K562 (cell line): ENCODE data around the gene EPS8. TPM values are rescaled to one million over a fixed set of nuclear protein-coding genes. Genes with fewer than 3 reads are reported as not detected.

ENCODE experiments used
- ATAC-seq: fragments of 200-7000 bp; cut with Tn5 transposase; 3 replicates; pipeline ENCODE4 v1.9.1; 2020; ENCODE audit warnings: moderate library complexity
- BruUV-seq: library from RNA; stranded (reverse); fragments of 400-500 nt; replicated peaks from 2 replicates; lab custom pipeline; 2021; lab: Mats Ljungman, UMichigan
- CTCF ChIA-PET: fragments of 300-600 bp; formaldehyde crosslinking; extraction: SDS; loops from one replicate; lab custom pipeline; 2021; ENCODE audit warnings: low intra/inter-chr PET ratio; lab: Yijun Ruan, JAX
- POLR2A ChIA-PET: fragments of 300-600, 350-650 bp; sonication (Branson Sonifier 250); formaldehyde crosslinking; extraction: SDS; loops from one replicate; lab custom pipeline; 2021; ENCODE audit warnings: antibody characterized with exemption, inconsistent platforms; lab: Yijun Ruan, JAX
- DNase-seq, 4 experiments: peaks; one replicate each; pipeline versions ENCODE4 v3.0.0 to v3.0.0-alpha.2; 2011 to 2018; ENCODE audit warnings: low spot score in 3 of 4, mixed read lengths in 3 of 4; ENCODE audit errors: extremely low read depth in 1 of 4
- FAIRE-seq: peaks from 2 replicates; lab custom pipeline; 2011; peaks lifted over from hg19 to GRCh38; lab: Jason Lieb, UNC
- H2AFZ ChIP-seq: 2 replicates; pipeline ENCODE4 v1.6.0; 2011; ENCODE audit warnings: low read depth, low read length, control low read depth, inconsistent platforms
- H3K27ac ChIP-seq: fragments of 200-600 bp; 3 replicates; pipeline ENCODE4 v1.8.0; 2011; ENCODE audit warnings: low read depth, mild to moderate bottlenecking, control low read depth, inconsistent platforms, low read length, moderate library complexity, mixed read lengths; ENCODE audit errors: extremely low read depth
- H3K27me3 ChIP-seq, 2 experiments: fragments of 300-600 bp in 1 of 2; 2 replicates in 1 of 2; 3 replicates in 1 of 2; pipeline versions ENCODE4 v1.6.0 to v1.8.0; 2011; ENCODE audit warnings: inconsistent platforms in 2 of 2, low read length in 2 of 2, mild to moderate bottlenecking in 1 of 2, mixed read lengths in 1 of 2, moderate library complexity in 1 of 2; ENCODE audit not compliant: control insufficient read depth in 2 of 2, insufficient read depth in 2 of 2
- H3K36me3 ChIP-seq: fragments of 300-600 bp; 3 replicates; pipeline ENCODE4 v1.8.0; 2011; ENCODE audit warnings: mild to moderate bottlenecking, low read length, inconsistent platforms; ENCODE audit not compliant: control insufficient read depth, insufficient read depth
- H3K4me1 ChIP-seq, 2 experiments: fragments of 200-600 bp in 1 of 2; replicated peaks in 1 of 2; 2 replicates in 1 of 2; 3 replicates in 1 of 2; pipeline versions ENCODE4 v1.5.1 to v1.8.0; 2011; ENCODE audit warnings: inconsistent platforms in 2 of 2, low read length in 2 of 2, mild to moderate bottlenecking in 1 of 2, mixed read lengths in 1 of 2, moderate library complexity in 1 of 2; ENCODE audit not compliant: control insufficient read depth in 2 of 2, insufficient read depth in 2 of 2
- H3K4me2 ChIP-seq: 2 replicates; pipeline ENCODE4 v1.6.1; 2011; ENCODE audit warnings: low read length, control low read depth, inconsistent platforms, mixed read lengths; ENCODE audit not compliant: insufficient read depth
- H3K4me3 ChIP-seq: fragments of 200-600 bp; sonication (generic), shearing (Covaris generic); 2 replicates; pipeline ENCODE4 v1.5.1; 2016; ENCODE audit warnings: control low read depth, inconsistent platforms
- H3K79me2 ChIP-seq: fragments of 200-600 bp; 3 replicates; pipeline ENCODE4 v1.8.0; 2011; ENCODE audit warnings: low read length, inconsistent platforms; ENCODE audit not compliant: control insufficient read depth, insufficient read depth
- H3K9ac ChIP-seq, 2 experiments: 2 replicates each; pipeline versions ENCODE4 v1.6.0 to v1.6.1; 2011; ENCODE audit warnings: low read depth in 2 of 2, low read length in 2 of 2, control low read depth in 1 of 2, inconsistent platforms in 1 of 2, mild to moderate bottlenecking in 1 of 2, mixed read lengths in 1 of 2; ENCODE audit not compliant: insufficient read depth in 1 of 2
- H3K9me1 ChIP-seq: one replicate; pipeline ENCODE4 v1.6.0; 2011; ENCODE audit warnings: inconsistent platforms, mild to moderate bottlenecking, low read length, moderate library complexity; ENCODE audit not compliant: control insufficient read depth, insufficient read depth
- H3K9me3 ChIP-seq: replicated peaks from 2 replicates; pipeline ENCODE4 v1.5.1; 2011; ENCODE audit warnings: low read depth, low read length, inconsistent platforms; ENCODE audit not compliant: control insufficient read depth, insufficient read depth
- H4K20me1 ChIP-seq: replicated peaks from 2 replicates; pipeline ENCODE4 v1.6.1; 2011; ENCODE audit warnings: low read length, inconsistent platforms, mixed read lengths; ENCODE audit not compliant: control insufficient read depth, insufficient read depth
- DACH1 ChIP-seq: fragments of 450-650 bp; IDR thresholded peaks from 2 replicates; pipeline ENCODE4 v1.6.1; 2018; ENCODE audit not compliant: partially characterized antibody
- FOXA3 ChIP-seq, 2 experiments: fragments of 450-650 bp in 1 of 2; sonication (generic) in 1 of 2; formaldehyde crosslinking; IDR thresholded peaks in 1 of 2; conservative IDR thresholded peaks in 1 of 2; 2 replicates each; pipeline versions ENCODE4 v1.4.0 to v1.8.0; 2020 to 2022; ENCODE audit warnings: mild to moderate bottlenecking in 2 of 2, missing genetic modification reagents in 1 of 2
- ILF3 ChIP-seq: fragments of 450-650 bp; IDR thresholded peaks from 2 replicates; pipeline ENCODE4 v1.6.1; 2018; ENCODE audit warnings: antibody characterized with exemption, mild to moderate bottlenecking, moderate library complexity, borderline replicate concordance
- MCM2 ChIP-seq: fragments of 450-650 bp; IDR thresholded peaks from 2 replicates; pipeline ENCODE4 v1.6.1; 2017; ENCODE audit warnings: low read depth, mild to moderate bottlenecking
- NFIC ChIP-seq: fragments of 450-650 bp; IDR thresholded peaks from 2 replicates; pipeline ENCODE4 v1.6.1; 2017; ENCODE audit warnings: mild to moderate bottlenecking, inconsistent platforms
- RAD21 ChIP-seq, 2 experiments: fragments of 250-450 bp in 1 of 2; fragments of 450-650 bp in 1 of 2; sonication (Bioruptor Pico) in 1 of 2; formaldehyde crosslinking in 1 of 2; IDR thresholded peaks in 1 of 2; conservative IDR thresholded peaks in 1 of 2; 2 replicates each; pipeline versions ENCODE4 v1.4.0 to v1.8.0; 2020 to 2022; ENCODE audit warnings: mild to moderate bottlenecking in 2 of 2, moderate library complexity in 1 of 2
- ZBTB7A ChIP-seq: IDR thresholded peaks from 2 replicates; pipeline ENCODE4 v1.6.1; 2011; ENCODE audit warnings: low read depth, mild to moderate bottlenecking, low read length, moderate library complexity, borderline replicate concordance; ENCODE audit not compliant: control insufficient read depth
- ZKSCAN1 ChIP-seq: fragments of 150-350 bp; IDR thresholded peaks from 2 replicates; pipeline ENCODE4 v1.6.1; 2016; ENCODE audit warnings: low read depth, low read length
- ZNF518B ChIP-seq: fragments of 250-450 bp; sonication (Bioruptor Pico); IDR thresholded peaks from 2 replicates; pipeline ENCODE4 v1.5.0; 2021; ENCODE audit warnings: mild to moderate bottlenecking, moderate library complexity
- WGBS: fragments of 100-300 bp; shearing (Covaris generic); methylation state at CpG from one replicate; pipeline ENCODE4 v1.1.6; 2016; ENCODE audit warnings: low coverage, mixed read lengths; ENCODE audit not compliant: insufficient coverage; ENCODE audit errors: missing lambda C conversion rate; 5-methylcytosine and 5-hydroxymethylcytosine counted together
- in situ Hi-C: fragments of 300-500 bp; cut with MboI; formaldehyde crosslinking; loops from 4 replicates; pipeline ENCODE4 v1.15.0; 2018; ENCODE audit warnings: inconsistent platforms, mixed read lengths
- intact Hi-C: fragments of 100-400 bp; cut with micrococcal nuclease; formaldehyde crosslinking; loops from 2 replicates; pipeline ENCODE4 v1.14.2; 2022
- polyA plus RNA-seq, 8 experiments: library from polyadenylated mRNA; depleted of rRNA in 4 of 8; stranded (reverse) in 5 of 8; unstranded in 3 of 8; fragments of >200 nt; fragmentation: Nextera tagmentation in 2 of 8; fragmentation: Illumina TruSeq in 1 of 8; extraction: Ambion mirVana in 2 of 8; extraction: Trizol in 1 of 8; gene quantifications; 2 replicates each; pipeline versions ENCODE4 v1.2.1 to v1.2.3, GENCODE V29; 2011 to 2014; ENCODE audit warnings: inconsistent platforms in 1 of 8, missing spikeins in 1 of 8
- total RNA-seq, 7 experiments: library from RNA; depleted of rRNA in 6 of 7; stranded (reverse); fragments of >200 nt in 6 of 7; fragmentation: Illumina TruSeq in 2 of 7; extraction: Trizol in 2 of 7; gene quantifications; 2 replicates each; pipeline versions ENCODE4 v1.2.1 to v1.2.3, GENCODE V29; 2011 to 2021; ENCODE audit warnings: low replicate concordance in 1 of 7

Gene EPS8
- total and polyA plus RNA-seq, 9 of the 15 experiments (the other 6 are each of a cell fraction or from before 2014, with no cell fraction given), result 0.10 to 1.9 (median 0.33) TPM

- no peak for TF ChIP-seq ZNF518B (CRISPR knock-in tag)
- TF ChIP-seq DACH1, result no peak
- TF ChIP-seq ILF3, result no peak
- no peak for TF ChIP-seq ZKSCAN1
- TF ChIP-seq ZBTB7A, result no peak
- TF ChIP-seq NFIC, result no peak
These were observed 193.0 kb downstream of the EPS8 start (continued) for GRCh38 chr12:15596174-15596573.

GRCh38 chr12:15592934-15593333 is 196.3 kb downstream of the EPS8 start:
- H3K4me3 ChIP-seq, result no peak overlapping the region
- intact Hi-C loops, result no loop called here
- no peak overlapping the region for H3K27ac ChIP-seq
- no peaks in the 10 kb centered on the region for H3K9me1 ChIP-seq
- WGBS, result 0% methylated on average over 4 of the region's 4 CpGs
- ChIA-PET POLR2A (no interaction called here), CTCF (no interaction called here)
- no peaks in the 10 kb centered on the region for H4K20me1 ChIP-seq
- DNase-seq (no peak), ATAC-seq (no peak), FAIRE-seq (no peak)
- no peaks in the 10 kb centered on the region; a peak in 1 of 5 replicates for H3K4me1 ChIP-seq
- no peaks in the 10 kb centered on the region for H3K79me2 ChIP-seq
- no peaks in the 10 kb centered on the region for H3K36me3 ChIP-seq
- H2AFZ ChIP-seq, result no peak overlapping the region
- H3K4me2 ChIP-seq, result no peak overlapping the region
- no peaks in the 10 kb centered on the region for H3K27me3 ChIP-seq
- TF ChIP-seq MCM2 (no peak), FOXA3 (CRISPR knock-in tag; conservative IDR thresholded peaks at IDR 0.05 in 1 of 2, IDR thresholded peaks at IDR 0.05 in 1 of 2) (0 out of 4 replicates have a peak, but pooled peaks of 1 of the 2 experiments have one; percentile 26), RAD21 (CRISPR knock-in tag; conservative IDR thresholded peaks at IDR 0.05 in 1 of 2, IDR thresholded peaks at IDR 0.05 in 1 of 2) (peak in 1 of 2 experiments; percentile 37; a peak in 2 of 4 replicates)
- H3K9me3 ChIP-seq, result no peaks in the 10 kb centered on the region
- no peak overlapping the region for H3K9ac ChIP-seq
- in situ Hi-C loops, result no loop called here
- BruUV-seq, result no TSS peak
